HEK293 (cell line): ENCODE results near the gene SMC1B.

ENCODE experiments used
- CTCF ChIA-PET: fragments of 350-600 bp; formaldehyde crosslinking; extraction: SDS; loops from one replicate; lab custom pipeline; 2021; ENCODE audit warnings: antibody characterized with exemption; lab: Yijun Ruan, JAX
- POLR2A ChIA-PET: fragments of 300-600 bp; formaldehyde crosslinking; extraction: SDS; loops from one replicate; lab custom pipeline; 2020; ENCODE audit warnings: antibody characterized with exemption, inconsistent platforms; lab: Yijun Ruan, JAX
- H3K27ac ChIP-seq: fragments of 200-500 bp; sonication (Bioruptor generic); 2 replicates; pipeline ENCODE4 v1.5.1; 2014; ENCODE audit warnings: low read depth, low read length, control low read depth, inconsistent platforms; ENCODE audit errors: extremely low read depth
- H3K36me3 ChIP-seq, 2 experiments: fragments of 200-500 bp in 1 of 2; sonication (Bioruptor generic) in 1 of 2; 1 replicate in 1 of 2; 2 replicates in 1 of 2; pipeline ENCODE4 v1.5.1; 2014 to 2017; ENCODE audit warnings: inconsistent platforms in 2 of 2, low read length in 2 of 2; ENCODE audit not compliant: control insufficient read depth in 2 of 2, insufficient read depth in 1 of 2
- H3K4me1 ChIP-seq: fragments of 200-500 bp; sonication (Bioruptor generic); 2 replicates; pipeline ENCODE4 v1.5.1; 2014; ENCODE audit warnings: mild to moderate bottlenecking, low read length, inconsistent platforms; ENCODE audit not compliant: control insufficient read depth, insufficient read depth
- H3K4me3 ChIP-seq: 2 replicates; pipeline ENCODE4 v1.5.1; 2011; ENCODE audit warnings: low read depth, mild to moderate bottlenecking, control low read depth, low read length, moderate library complexity
- H3K9me3 ChIP-seq: fragments of 200-500 bp; sonication (Bioruptor generic); 2 replicates; pipeline ENCODE4 v1.5.1; 2014; ENCODE audit warnings: low read depth, low read length, inconsistent platforms; ENCODE audit not compliant: control insufficient read depth, insufficient read depth
- KLF1 ChIP-seq: fragments of 450-650 bp; formaldehyde crosslinking; IDR thresholded peaks from 2 replicates; pipeline ENCODE4 v1.5.1; 2016; ENCODE audit warnings: missing biosample characterization, missing genetic modification characterization
- SP2 ChIP-seq: fragments of 450-650 bp; formaldehyde crosslinking; IDR thresholded peaks from 2 replicates; pipeline ENCODE4 v1.5.1; 2016; ENCODE audit warnings: missing biosample characterization, missing genetic modification characterization
- ZFHX2 ChIP-seq: fragments of 450-650 bp; formaldehyde crosslinking; conservative IDR thresholded peaks from 2 replicates; pipeline ENCODE4 v1.5.1; 2016; ENCODE audit warnings: missing biosample characterization, missing genetic modification characterization
- ZNF184 ChIP-seq: fragments of 450-650 bp; IDR thresholded peaks from 2 replicates; pipeline ENCODE4 v1.5.1; 2018; ENCODE audit warnings: missing biosample characterization, mild to moderate bottlenecking, missing genetic modification characterization
- ZNF514 ChIP-seq: fragments of 450-650 bp; formaldehyde crosslinking; IDR thresholded peaks from 2 replicates; pipeline ENCODE4 v1.5.1; 2016; ENCODE audit warnings: missing biosample characterization, missing genetic modification characterization
- ZNF544 ChIP-seq: fragments of 450-650 bp; formaldehyde crosslinking; IDR thresholded peaks from 2 replicates; pipeline ENCODE4 v1.5.0; 2017; ENCODE audit warnings: missing biosample characterization, missing genetic modification characterization
- ZNF548 ChIP-seq: fragments of 450-650 bp; formaldehyde crosslinking; IDR thresholded peaks from 2 replicates; pipeline ENCODE4 v1.5.1; 2016; ENCODE audit warnings: missing biosample characterization, missing genetic modification characterization
- ZNF610 ChIP-seq: fragments of 450-650 bp; formaldehyde crosslinking; IDR thresholded peaks from 2 replicates; pipeline ENCODE4 v1.5.1; 2016; ENCODE audit warnings: missing biosample characterization, missing genetic modification characterization, borderline replicate concordance
- ZNF645 ChIP-seq: fragments of 450-650 bp; formaldehyde crosslinking; IDR thresholded peaks from 2 replicates; pipeline ENCODE4; 2016; ENCODE audit warnings: missing biosample characterization, missing genetic modification characterization
- ZNF658 ChIP-seq: fragments of 450-650 bp; formaldehyde crosslinking; IDR thresholded peaks from 2 replicates; pipeline ENCODE4; 2016; ENCODE audit warnings: missing biosample characterization, missing genetic modification characterization
- ZNF670 ChIP-seq: fragments of 450-650 bp; formaldehyde crosslinking; IDR thresholded peaks from 2 replicates; pipeline ENCODE4 v1.5.1; 2016; ENCODE audit warnings: missing biosample characterization, missing genetic modification characterization, low read depth
- ZNF692 ChIP-seq: fragments of 450-650 bp; formaldehyde crosslinking; IDR thresholded peaks from 2 replicates; pipeline ENCODE4 v1.5.1; 2016; ENCODE audit warnings: missing biosample characterization, missing genetic modification characterization
- ZNF747 ChIP-seq: fragments of 450-650 bp; formaldehyde crosslinking; IDR thresholded peaks from 2 replicates; pipeline ENCODE4 v1.5.1; 2016; ENCODE audit warnings: missing biosample characterization, missing genetic modification characterization
- ZNF777 ChIP-seq: fragments of 450-650 bp; formaldehyde crosslinking; IDR thresholded peaks from 2 replicates; pipeline ENCODE4 v1.5.1; 2017; ENCODE audit warnings: missing biosample characterization, missing genetic modification characterization, borderline replicate concordance
- ZSCAN30 ChIP-seq: fragments of 450-650 bp; IDR thresholded peaks from 2 replicates; pipeline ENCODE4 v1.5.1; 2018; ENCODE audit warnings: missing biosample characterization, mild to moderate bottlenecking, missing genetic modification characterization, moderate library complexity
- TF ChIP-seq, protein P1 (sequence below): fragments of 450-650 bp; formaldehyde crosslinking; IDR thresholded peaks from 2 replicates; pipeline ENCODE4 v1.5.1; 2016; ENCODE audit warnings: missing biosample characterization, missing genetic modification characterization
- TF ChIP-seq, protein P2 (sequence below): fragments of 450-650 bp; formaldehyde crosslinking; IDR thresholded peaks from 2 replicates; pipeline ENCODE4 v1.5.1; 2016; ENCODE audit warnings: missing biosample characterization, missing genetic modification characterization
- TF ChIP-seq, protein P3 (sequence below): fragments of 450-650 bp; formaldehyde crosslinking; IDR thresholded peaks from 2 replicates; pipeline ENCODE4 v1.5.1; 2016; ENCODE audit warnings: missing biosample characterization, missing genetic modification characterization
- TF ChIP-seq, protein P4 (sequence below): fragments of 450-650 bp; formaldehyde crosslinking; IDR thresholded peaks from 2 replicates; pipeline ENCODE4 v1.5.1; 2017; ENCODE audit warnings: missing biosample characterization, missing genetic modification characterization

SMC1B gene

DNA sequence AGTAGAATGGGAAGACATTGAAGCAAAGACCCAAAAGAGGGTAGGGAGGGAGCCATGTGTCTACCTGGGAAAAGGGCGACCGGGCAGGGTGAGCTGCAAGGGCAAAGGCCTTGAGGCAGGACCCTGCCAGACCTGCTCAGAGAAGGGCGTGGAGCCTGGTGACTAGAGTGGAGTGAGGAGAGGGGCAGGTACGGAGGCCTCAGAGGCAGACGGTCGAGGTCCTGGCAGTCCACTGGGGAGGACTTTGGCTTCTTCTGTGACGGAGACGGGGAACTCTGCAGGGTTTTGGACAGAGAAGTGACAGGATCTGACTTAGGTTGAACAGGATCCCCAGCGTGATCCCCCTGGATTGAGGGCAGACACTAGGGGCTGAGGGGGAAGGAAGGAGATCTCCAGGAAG lies 13.0 kb upstream of the SMC1B start:
- ChIA-PET POLR2A (no interaction called here), CTCF (interaction anchor here (0.6 kb wide), 1 partner anchor 24 kb away, joined by 3 read pairs; no protein-coding TSS in a partner anchor)

DNA sequence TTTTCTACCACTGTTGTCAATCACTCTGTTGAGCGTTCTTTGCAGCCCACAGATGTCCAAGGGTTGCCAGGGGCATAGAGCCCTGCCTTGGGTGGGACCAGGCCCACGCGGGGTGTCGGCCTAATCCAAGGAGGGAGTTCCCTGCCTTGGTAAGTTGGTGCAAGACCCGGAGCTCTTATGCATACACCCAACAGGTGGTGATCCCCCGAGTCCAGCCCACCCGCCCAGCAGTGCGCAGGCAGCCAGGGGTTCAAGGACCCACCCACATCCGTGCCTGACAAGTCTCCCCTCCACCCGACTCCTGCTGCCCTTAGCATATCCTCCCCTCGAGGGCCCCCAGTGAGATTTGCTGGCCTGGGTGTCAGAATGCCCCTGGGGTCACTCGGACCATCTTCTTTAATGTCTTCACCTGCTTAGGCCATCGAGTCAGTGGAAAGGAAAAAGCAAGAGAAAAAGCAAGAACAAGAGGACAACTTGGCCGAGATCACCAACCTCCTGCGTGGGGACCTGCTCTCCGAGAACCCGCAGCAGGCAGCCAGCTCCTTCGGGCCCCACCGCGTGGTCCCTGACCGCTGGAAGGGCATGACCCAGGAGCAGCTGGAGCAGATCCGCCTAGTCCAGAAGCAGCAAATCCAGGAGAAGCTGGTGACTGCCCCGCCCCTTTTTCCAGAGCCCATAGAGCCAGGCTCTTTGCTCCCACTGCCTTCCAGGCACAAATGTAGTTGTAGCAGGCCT lies 12.3 kb upstream of the SMC1B start:
- Histone ChIP-seq H3K4me3 (no peak overlapping the region), H3K27ac (no peak overlapping the region), H3K4me1 (no peaks in the 10 kb centered on the region), H3K9me3 (no peaks in the 10 kb centered on the region), H3K36me3 (no peaks in the 10 kb centered on the region)
- ChIA-PET CTCF (no interaction called here), POLR2A (no interaction called here)
- TF ChIP-seq ZNF645 = no peak
- peak; percentile 34; the same call in 1 of the 2 replicates for TF ChIP-seq KLF1

More for the DNA sequence above, 13.0 kb upstream of the SMC1B start:
- Histone ChIP-seq H3K36me3 (no peaks in the 10 kb centered on the region), H3K9me3 (no peaks in the 10 kb centered on the region), H3K27ac (no peak overlapping the region), H3K4me3 (no peak overlapping the region), H3K4me1 (no peaks in the 10 kb centered on the region)
- TF ChIP-seq SP2 (tag by site-specific recombination) (no peak), ZNF184 (tag by site-specific recombination) (no peak), ZNF610 (tag by site-specific recombination) (no peak), KLF1 (no peak), ZNF670 (tag by site-specific recombination) (no peak), ZSCAN30 (tag by site-specific recombination) (no peak), ZNF658 (tag by site-specific recombination) (no peak)
- TF ChIP-seq, protein P1, sequence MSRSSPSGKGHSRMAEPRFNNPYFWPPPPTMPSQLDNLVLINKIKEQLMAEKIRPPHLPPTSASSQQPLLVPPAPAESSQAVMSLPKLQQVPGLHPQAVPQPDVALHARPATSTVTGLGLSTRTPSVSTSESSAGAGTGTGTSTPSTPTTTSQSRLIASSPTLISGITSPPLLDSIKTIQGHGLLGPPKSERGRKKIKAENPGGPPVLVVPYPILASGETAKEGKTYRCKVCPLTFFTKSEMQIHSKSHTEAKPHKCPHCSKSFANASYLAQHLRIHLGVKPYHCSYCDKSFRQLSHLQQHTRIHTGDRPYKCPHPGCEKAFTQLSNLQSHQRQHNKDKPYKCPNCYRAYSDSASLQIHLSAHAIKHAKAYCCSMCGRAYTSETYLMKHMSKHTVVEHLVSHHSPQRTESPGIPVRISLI (tag by site-specific recombination) = no peak
- TF ChIP-seq, protein P2, sequence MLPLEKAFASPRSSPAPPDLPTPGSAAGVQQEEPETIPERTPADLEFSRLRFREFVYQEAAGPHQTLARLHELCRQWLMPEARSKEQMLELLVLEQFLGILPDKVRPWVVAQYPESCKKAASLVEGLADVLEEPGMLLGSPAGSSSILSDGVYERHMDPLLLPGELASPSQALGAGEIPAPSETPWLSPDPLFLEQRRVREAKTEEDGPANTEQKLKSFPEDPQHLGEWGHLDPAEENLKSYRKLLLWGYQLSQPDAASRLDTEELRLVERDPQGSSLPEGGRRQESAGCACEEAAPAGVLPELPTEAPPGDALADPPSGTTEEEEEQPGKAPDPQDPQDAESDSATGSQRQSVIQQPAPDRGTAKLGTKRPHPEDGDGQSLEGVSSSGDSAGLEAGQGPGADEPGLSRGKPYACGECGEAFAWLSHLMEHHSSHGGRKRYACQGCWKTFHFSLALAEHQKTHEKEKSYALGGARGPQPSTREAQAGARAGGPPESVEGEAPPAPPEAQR (tag by site-specific recombination) = no peak
- TF ChIP-seq, protein P3, sequence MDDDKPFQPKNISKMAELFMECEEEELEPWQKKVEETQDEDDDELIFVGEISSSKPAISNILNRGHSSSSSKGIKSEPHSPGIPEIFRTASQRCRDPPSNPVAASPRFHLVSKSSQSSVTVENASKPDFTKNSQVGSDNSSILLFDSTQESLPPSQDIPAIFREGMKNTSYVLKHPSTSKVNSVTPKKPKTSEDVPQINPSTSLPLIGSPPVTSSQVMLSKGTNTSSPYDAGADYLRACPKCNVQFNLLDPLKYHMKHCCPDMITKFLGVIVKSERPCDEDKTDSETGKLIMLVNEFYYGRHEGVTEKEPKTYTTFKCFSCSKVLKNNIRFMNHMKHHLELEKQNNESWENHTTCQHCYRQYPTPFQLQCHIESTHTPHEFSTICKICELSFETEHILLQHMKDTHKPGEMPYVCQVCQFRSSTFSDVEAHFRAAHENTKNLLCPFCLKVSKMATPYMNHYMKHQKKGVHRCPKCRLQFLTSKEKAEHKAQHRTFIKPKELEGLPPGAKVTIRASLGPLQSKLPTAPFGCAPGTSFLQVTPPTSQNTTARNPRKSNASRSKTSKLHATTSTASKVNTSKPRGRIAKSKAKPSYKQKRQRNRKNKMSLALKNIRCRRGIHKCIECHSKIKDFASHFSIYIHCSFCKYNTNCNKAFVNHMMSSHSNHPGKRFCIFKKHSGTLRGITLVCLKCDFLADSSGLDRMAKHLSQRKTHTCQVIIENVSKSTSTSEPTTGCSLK = no peak

- H3K9me3 ChIP-seq = no peaks in the 10 kb centered on the region
- ChIA-PET CTCF (no interaction called here), POLR2A (no interaction called here)
- H3K4me1 ChIP-seq = no peaks in the 10 kb centered on the region
- H3K36me3 ChIP-seq = no peaks in the 10 kb centered on the region
- H3K4me3 ChIP-seq = no peak overlapping the region
- no peak overlapping the region for H3K27ac ChIP-seq
- no peak for TF ChIP-seq ZNF544 (tag by site-specific recombination)
- no peak for TF ChIP-seq ZNF777 (tag by site-specific recombination)
- no peak for TF ChIP-seq ZFHX2 (tag by site-specific recombination)
- no peak for TF ChIP-seq ZNF747
- no peak for TF ChIP-seq ZNF692 (tag by site-specific recombination)
- TF ChIP-seq ZNF514 = no peak
- TF ChIP-seq ZNF548 (tag by site-specific recombination) = no peak
- TF ChIP-seq, protein P4, sequence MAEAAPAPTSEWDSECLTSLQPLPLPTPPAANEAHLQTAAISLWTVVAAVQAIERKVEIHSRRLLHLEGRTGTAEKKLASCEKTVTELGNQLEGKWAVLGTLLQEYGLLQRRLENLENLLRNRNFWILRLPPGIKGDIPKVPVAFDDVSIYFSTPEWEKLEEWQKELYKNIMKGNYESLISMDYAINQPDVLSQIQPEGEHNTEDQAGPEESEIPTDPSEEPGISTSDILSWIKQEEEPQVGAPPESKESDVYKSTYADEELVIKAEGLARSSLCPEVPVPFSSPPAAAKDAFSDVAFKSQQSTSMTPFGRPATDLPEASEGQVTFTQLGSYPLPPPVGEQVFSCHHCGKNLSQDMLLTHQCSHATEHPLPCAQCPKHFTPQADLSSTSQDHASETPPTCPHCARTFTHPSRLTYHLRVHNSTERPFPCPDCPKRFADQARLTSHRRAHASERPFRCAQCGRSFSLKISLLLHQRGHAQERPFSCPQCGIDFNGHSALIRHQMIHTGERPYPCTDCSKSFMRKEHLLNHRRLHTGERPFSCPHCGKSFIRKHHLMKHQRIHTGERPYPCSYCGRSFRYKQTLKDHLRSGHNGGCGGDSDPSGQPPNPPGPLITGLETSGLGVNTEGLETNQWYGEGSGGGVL (tag by site-specific recombination) = no peak
Observed at GRCh38 chr22:45425101-45425500, 11.7 kb upstream of the SMC1B start.
